DND-41 (cell line): Measurements from ENCODE around the gene TIMM17B.

ENCODE experiments used
- CTCF ChIP-seq: IDR thresholded peaks from 2 replicates; pipeline ENCODE4 v1.5.1; 2012; ENCODE audit warnings: borderline replicate concordance, low read length, moderate library complexity, mild to moderate bottlenecking; ENCODE audit not compliant: poor library complexity, severe bottlenecking; ENCODE audit errors: extremely low read depth
- EZH2 ChIP-seq: IDR thresholded peaks from 3 replicates; pipeline ENCODE4 v1.6.1; 2012; ENCODE audit warnings: borderline replicate concordance, low read depth, mild to moderate bottlenecking, moderate library complexity, low read length, inconsistent platforms; ENCODE audit not compliant: severe bottlenecking

GRCh38 chrX:48896611-48897011, 957 bp downstream of the TIMM17B start:
- TF ChIP-seq CTCF (no peak), EZH2 (no peak)
